ENCODE results near the gene KLK8.

DNA sequence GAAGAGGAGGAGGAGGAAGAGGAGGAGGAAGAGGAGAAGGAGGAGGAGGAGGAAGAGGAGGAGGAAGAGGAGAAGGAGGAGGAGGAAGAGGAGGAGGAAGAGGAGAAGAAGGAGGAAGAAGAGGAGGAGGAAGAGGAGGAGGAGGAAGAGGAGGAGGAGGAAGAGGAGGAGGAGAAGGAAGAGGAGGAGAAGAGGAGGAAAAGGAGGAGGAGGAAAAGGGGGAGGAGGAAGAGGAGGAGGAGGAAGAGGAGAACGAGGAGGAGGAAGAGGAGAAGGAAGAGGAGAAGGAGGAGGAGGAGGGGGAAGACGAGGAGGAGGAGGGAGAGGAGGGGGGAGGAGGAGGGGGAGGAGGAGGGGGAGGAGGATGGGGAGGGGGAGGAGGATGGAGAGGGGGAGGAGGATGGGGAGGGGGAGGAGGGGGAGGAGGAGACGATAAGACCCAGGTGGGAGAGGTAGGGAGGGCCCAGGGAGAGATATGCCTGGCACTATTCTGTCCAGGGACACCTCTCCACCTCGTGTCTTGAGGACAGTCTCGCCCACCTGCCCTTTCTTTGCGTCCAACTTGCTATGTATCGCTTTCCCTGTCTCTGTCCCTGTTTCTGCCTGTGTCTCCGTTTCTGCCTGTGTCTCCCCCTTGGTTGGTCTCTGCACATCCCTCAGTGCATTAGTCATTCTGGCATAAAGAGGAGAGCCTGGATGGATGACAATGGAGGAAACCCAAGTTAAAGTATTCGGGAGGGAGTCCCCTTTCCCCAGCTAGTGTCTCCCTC lies 41.5 kb downstream of the KLK8 start:
- TF ChIP-seq POLR2A (IDR thresholded peaks at IDR 0.05): no peak
- no peak for TF ChIP-seq CTCF (IDR thresholded peaks at IDR 0.05)

Data from heart left ventricle (tissue), 13 donors.